Small intestine (tissue), 7 donors: ENCODE data around the gene VWF. TPM values are rescaled to one million over a fixed set of nuclear protein-coding genes. Genes with fewer than 3 reads are reported as not detected.
A peak's percentile ranks its signal among the peaks of the same experiment; 100 is the strongest.
"Not testable (repeated sequence)": the region's sequence is repeated elsewhere in the genome, so short reads cannot be mapped to it uniquely, and the experiment has no call there.

Experiments
- DNase-seq, 2 donors: peaks; one replicate each; pipeline versions ENCODE4 v3.0.0 to v3.0.0-alpha.2; 2013
- FAIRE-seq: peaks from 2 replicates; lab custom pipeline; 2012; peaks lifted over from hg19 to GRCh38; lab: Jason Lieb, UNC
- H3K27ac ChIP-seq, 3 donors: one replicate each; pipeline ENCODE4 v1.5.1; 2013; ENCODE audit warnings: low read length in 2 of 3, mild to moderate bottlenecking in 2 of 3, control low read depth in 1 of 3, inconsistent platforms in 1 of 3, low read depth in 1 of 3, moderate library complexity in 1 of 3
- H3K27me3 ChIP-seq, 3 donors: one replicate each; pipeline ENCODE4 v1.6.1; 2013; ENCODE audit warnings: low read length in 3 of 3, inconsistent platforms in 1 of 3; ENCODE audit not compliant: control insufficient read depth in 3 of 3, insufficient read depth in 3 of 3
- H3K36me3 ChIP-seq, 3 donors: one replicate each; pipeline ENCODE4 v1.6.1; 2013; ENCODE audit warnings: low read length in 3 of 3, inconsistent platforms in 1 of 3, low read depth in 1 of 3, mild to moderate bottlenecking in 1 of 3, moderate library complexity in 1 of 3; ENCODE audit not compliant: control insufficient read depth in 3 of 3, insufficient read depth in 2 of 3
- H3K4me1 ChIP-seq, 3 donors: one replicate each; pipeline ENCODE4 v1.6.1; 2013; ENCODE audit warnings: low read length in 2 of 3, inconsistent platforms in 1 of 3, low read depth in 1 of 3, mild to moderate bottlenecking in 1 of 3, moderate library complexity in 1 of 3; ENCODE audit not compliant: control insufficient read depth in 3 of 3, insufficient read depth in 2 of 3
- H3K4me3 ChIP-seq, 3 donors: one replicate each; pipeline ENCODE4 v1.5.1; 2013; ENCODE audit warnings: low read length in 3 of 3, control low read depth in 1 of 3, inconsistent platforms in 1 of 3, low read depth in 1 of 3, mild to moderate bottlenecking in 1 of 3, moderate library complexity in 1 of 3
- H3K9me3 ChIP-seq, 2 donors: one replicate each; pipeline ENCODE4 v1.6.1; 2013; ENCODE audit warnings: low read depth in 1 of 2, low read length in 1 of 2; ENCODE audit not compliant: control insufficient read depth in 2 of 2, insufficient read depth in 1 of 2
- WGBS, 3 donors: extraction: QIAGEN DNeasy Blood & Tissue Kit; methylation state at CpG; one replicate each; pipeline ENCODE4 v1.1.7; 2013; 5-methylcytosine and 5-hydroxymethylcytosine counted together
- polyA plus RNA-seq, 4 donors: library from polyadenylated mRNA; stranded (reverse) in 3 of 4; unstranded in 1 of 4; fragments of 200-250 nt in 3 of 4; fragments of 120-200 nt in 1 of 4; gene quantifications; one replicate each; pipeline versions ENCODE4 v1.2.1 to v1.2.3, GENCODE V29; 2013
- donor health status: healthy with polysubstance abuse.
- donor health status: control.
- donor health status: control.
- donor health status: Bipolar disorder and iron deficiency.
- donor health status: healthy.

Gene VWF
- polyA plus RNA-seq, 4 donors = 2.2 to 82.9 (median 6.1) TPM

DNA sequence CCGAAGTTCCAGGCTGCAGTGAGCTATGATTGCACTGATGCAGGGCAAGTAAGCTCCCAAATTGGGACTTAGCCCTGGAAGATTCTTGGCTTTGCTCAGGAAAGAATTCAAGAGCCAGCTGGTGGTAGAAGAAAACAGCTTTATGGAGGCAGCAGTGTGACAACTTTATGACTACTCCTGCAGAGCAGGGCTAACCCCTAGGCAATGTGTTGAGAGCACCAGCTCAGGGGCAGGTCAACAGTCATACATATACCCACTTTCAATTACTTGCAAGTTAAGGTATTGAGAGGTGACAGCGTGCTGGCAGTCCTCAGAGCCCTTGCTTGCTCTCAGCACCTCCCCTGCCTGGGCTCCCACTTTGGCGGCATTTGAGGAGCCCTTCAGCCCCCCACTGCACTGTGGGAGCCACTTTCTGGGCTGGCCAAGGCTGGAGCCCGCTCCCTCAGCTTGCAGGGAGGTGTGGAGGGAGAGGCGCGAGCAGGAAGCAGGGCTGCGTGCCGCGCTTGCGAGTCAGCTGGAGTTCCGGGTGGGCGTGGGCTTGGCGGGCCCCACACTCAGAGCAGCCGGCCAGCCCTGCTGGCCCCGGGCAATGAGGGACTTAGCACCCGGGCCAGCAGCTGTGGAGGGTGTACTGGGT, 17.4 kb upstream of the VWF start:
- not testable (repeated sequence) for DNase-seq, H3K4me3 ChIP-seq, FAIRE-seq, H3K9me3 ChIP-seq, H3K36me3 ChIP-seq, H3K27me3 ChIP-seq
- 79 to 85% (median 84%) methylated on average over 14 to 16 of the region's 16 CpGs for WGBS, 3 donors
- H3K4me1 ChIP-seq = peaks cover 0 to 10% (median 3%) of the 10 kb centered on the region in 3 donors
- H3K27ac ChIP-seq = peak overlapping the region in 1 of 3 donors; percentile 42

DNA sequence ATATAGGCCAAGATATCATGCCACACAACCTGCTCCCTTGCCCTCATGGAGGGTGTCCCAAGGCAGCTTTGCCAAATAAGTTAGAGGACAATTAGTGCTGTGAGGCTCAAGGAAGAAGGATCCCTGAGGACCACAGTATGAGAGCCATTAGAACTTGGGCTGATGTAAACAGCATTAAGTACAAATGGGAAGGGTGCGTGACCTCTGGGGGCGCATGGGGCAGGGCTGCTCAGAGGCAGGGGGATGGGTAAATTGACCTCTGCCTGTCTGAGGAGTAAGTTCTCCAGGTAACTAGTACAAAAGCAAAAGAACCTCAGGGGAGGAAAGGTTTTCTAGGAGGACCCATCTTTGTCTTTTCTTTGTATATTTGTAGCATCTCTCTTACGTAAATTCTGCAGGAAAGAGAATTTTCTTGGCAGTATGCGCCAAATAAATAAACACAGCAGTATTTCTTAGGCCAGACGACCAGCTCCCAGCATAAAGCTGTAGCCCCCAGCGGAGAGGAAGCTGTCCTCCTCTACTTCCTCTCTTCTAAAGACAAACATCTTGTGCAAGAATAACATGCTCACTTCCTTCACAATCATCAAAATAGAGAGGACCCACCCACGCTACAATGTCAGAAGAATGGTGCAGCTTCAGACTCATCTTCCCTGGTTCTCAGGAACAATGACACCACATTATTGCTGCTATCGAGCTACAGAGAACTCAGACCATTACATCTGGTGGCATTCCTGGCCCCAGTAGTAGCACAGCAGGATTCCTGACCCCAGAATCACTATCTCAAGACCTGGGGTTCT, 16.4 kb upstream of the VWF start:
- H3K27ac ChIP-seq = peak overlapping the region; percentile 34 to 87 (median 41)
- H3K36me3 ChIP-seq = no peaks in the 10 kb centered on the region
- no peaks in the 10 kb centered on the region for H3K27me3 ChIP-seq
- H3K9me3 ChIP-seq = peaks cover 0 to 4% of the 10 kb centered on the region in 2 donors
- WGBS, 3 donors = 55 to 80% (median 65%) methylated on average over 8 of the region's 8 CpGs
- DNase-seq (no peak), FAIRE-seq (no peak)
- H3K4me1 ChIP-seq = peaks cover 0 to 7% (median 0%) of the 10 kb centered on the region in 3 donors
- no peak overlapping the region for H3K4me3 ChIP-seq

- WGBS, 3 donors = 39 to 46% (median 42%) methylated on average over 2 of the region's 2 CpGs
- no peak overlapping the region for H3K4me3 ChIP-seq
- no peak for DNase-seq
- H3K9me3 ChIP-seq = peaks cover 0 to 4% of the 10 kb centered on the region in 2 donors
- H3K27me3 ChIP-seq = no peaks in the 10 kb centered on the region
- no peaks in the 10 kb centered on the region for H3K36me3 ChIP-seq
- peaks cover 0 to 2% (median 0%) of the 10 kb centered on the region in 3 donors for H3K4me1 ChIP-seq
- FAIRE-seq = no peak
- H3K27ac ChIP-seq = no peak overlapping the region
Measured at GRCh38 chr12:6135071-6135470, 10.6 kb upstream of the VWF start.

DNA sequence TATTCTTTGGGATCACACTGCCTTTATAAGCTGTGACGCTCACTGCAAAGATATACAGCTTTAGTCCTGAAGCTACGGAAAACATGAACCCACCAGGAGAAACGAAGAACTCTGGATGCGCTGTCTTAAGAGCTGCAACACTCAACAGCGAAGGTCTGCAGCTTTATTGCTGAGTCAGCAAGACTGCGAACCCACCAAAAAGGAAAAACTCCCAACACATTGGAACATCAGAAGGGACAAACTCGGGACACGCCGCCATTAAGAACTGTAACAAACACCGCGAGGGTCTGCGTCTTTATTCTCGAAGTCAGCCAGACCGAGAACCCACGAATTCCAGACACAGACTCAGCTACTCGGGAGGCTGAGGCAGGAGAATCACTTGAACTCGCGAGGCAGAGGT, 9.2 kb upstream of the VWF start:
- 90 to 93% (median 91%) methylated on average over 18 of the region's 18 CpGs for WGBS, 3 donors
- H3K27me3 ChIP-seq = no peaks in the 10 kb centered on the region
- DNase-seq = no peak
- H3K4me1 ChIP-seq = no peaks in the 10 kb centered on the region
- no peak overlapping the region for H3K4me3 ChIP-seq
- no peak for FAIRE-seq
- peaks cover 0 to 4% of the 10 kb centered on the region in 2 donors for H3K9me3 ChIP-seq
- no peak overlapping the region for H3K27ac ChIP-seq
- no peaks in the 10 kb centered on the region for H3K36me3 ChIP-seq

DNA sequence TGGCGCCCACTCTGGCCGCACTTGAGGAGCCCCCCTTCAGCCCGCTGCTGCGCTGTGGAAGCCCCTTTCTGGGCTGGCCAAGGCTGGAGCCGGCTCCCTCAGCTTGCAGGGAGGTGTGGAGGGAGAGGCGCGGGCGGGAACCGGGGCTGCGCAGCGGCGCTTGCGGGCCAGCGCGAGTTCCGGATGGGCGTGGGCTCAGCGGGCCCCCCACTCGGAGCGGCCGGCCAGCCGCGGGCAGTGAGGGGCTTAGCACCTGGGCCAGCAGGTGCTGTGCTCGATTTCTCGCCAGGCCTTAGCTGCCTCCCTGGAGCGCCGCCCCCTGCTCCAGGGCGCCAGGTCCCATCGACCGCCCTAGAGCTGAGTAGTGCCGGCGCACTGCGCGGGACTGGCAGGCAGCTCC, 8.0 kb upstream of the VWF start:
- no peaks in the 10 kb centered on the region for H3K4me1 ChIP-seq
- no peak overlapping the region for H3K4me3 ChIP-seq
- WGBS, 3 donors = 76 to 87% (median 80%) methylated on average over 25 to 34 of the region's 34 CpGs
- no peak overlapping the region for H3K27ac ChIP-seq
- H3K9me3 ChIP-seq = peaks cover 0 to 4% of the 10 kb centered on the region in 2 donors
- DNase-seq (no peak), FAIRE-seq (no peak)
- H3K36me3 ChIP-seq = no peaks in the 10 kb centered on the region
- H3K27me3 ChIP-seq = no peaks in the 10 kb centered on the region

GRCh38 chr12:6125310-6125608, 789 bp upstream of the VWF start:
- 79 to 94% (median 89%) methylated on average over 3 of the region's 3 CpGs for WGBS, 3 donors

GRCh38 chr12:6123258-6123657, 1.2 kb downstream of the VWF start:
- FAIRE-seq (no peak), DNase-seq (no peak)
- Histone ChIP-seq H3K27ac (peak overlapping the region in 1 of 3 donors; percentile 56), H3K36me3 (no peaks in the 10 kb centered on the region), H3K4me3 (no peak overlapping the region), H3K4me1 (no peaks in the 10 kb centered on the region), H3K9me3 (no peaks in the 10 kb centered on the region), H3K27me3 (no peaks in the 10 kb centered on the region)
- WGBS, 3 donors = 68 to 77% (median 74%) methylated on average over 7 to 9 of the region's 9 CpGs

More at GRCh38 chr12:6125310-6125608, 789 bp upstream of the VWF start:
- H3K36me3 ChIP-seq = no peaks in the 10 kb centered on the region
- H3K4me3 ChIP-seq = no peak overlapping the region
- DNase-seq (no peak), FAIRE-seq (no peak)
- H3K9me3 ChIP-seq = no peaks in the 10 kb centered on the region
- peak overlapping the region in 1 of 3 donors; percentile 45 for H3K27ac ChIP-seq
- no peaks in the 10 kb centered on the region for H3K4me1 ChIP-seq
- H3K27me3 ChIP-seq = no peaks in the 10 kb centered on the region

DNA sequence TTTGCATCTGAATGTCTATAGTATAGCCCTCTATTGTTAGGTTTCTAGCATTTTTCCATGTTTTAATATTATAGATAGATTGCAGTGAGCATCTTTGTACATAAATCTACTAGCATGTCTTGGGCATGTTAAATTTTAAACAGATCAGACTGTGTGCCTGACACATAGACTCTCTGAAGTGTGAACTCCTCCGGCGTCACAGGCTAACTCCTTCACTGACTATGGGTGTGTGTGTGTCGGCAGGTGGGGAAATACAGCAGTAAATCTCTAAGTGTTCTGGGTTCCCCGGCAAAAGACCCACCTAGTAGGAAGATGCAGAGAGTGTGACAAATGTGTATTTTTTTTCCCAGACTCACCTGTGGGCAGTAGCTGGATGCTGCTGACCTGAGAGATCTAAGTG, 2.3 kb downstream of the VWF start:
- Histone ChIP-seq H3K27ac (peak overlapping the region in 1 of 3 donors; percentile 9), H3K4me1 (no peaks in the 10 kb centered on the region), H3K36me3 (no peaks in the 10 kb centered on the region), H3K9me3 (no peaks in the 10 kb centered on the region), H3K4me3 (no peak overlapping the region), H3K27me3 (no peaks in the 10 kb centered on the region)
- DNase-seq (no peak), FAIRE-seq (no peak)
- WGBS, 3 donors = 84 to 90% (median 88%) methylated on average over 4 of the region's 4 CpGs
